ENCODE results near the gene SPINK9. TPM values are rescaled to one million over a fixed set of nuclear protein-coding genes. Genes with fewer than 3 reads are reported as not detected.
"Not testable (repeated sequence)": the region's sequence is repeated elsewhere in the genome, so short reads cannot be mapped to it uniquely, and the experiment has no call there.

Gene SPINK9
- total and polyA plus RNA-seq, 4 experiments from 2014 or later, result not detected

GRCh38 chr5:148312153-148312552 lies 23.2 kb upstream of the SPINK9 start, which contains the start of gene SPINK7:
SPINK7 (plus strand) TSS chr5:148312423; CDS start chr5:148312484, 61 bp downstream.
- intact Hi-C loops (cut with micrococcal nuclease), result no loop called here
- no peak within 1 kb of the TSS for H3K27ac Mint-ChIP-seq
- Histone ChIP-seq H3K27ac (ENCODE audit: low read depth, low read length) (no peak within 1 kb of the TSS), H3K4me3 (ENCODE audit: low read length in 2 of 2) (no peak within 1 kb of the TSS), H3K36me3 (ENCODE audit: insufficient read depth, low read length) (no peaks in the 10 kb centered on the region), H3K9me3 (ENCODE audit: control insufficient read depth in 1 of 2, low read length in 2 of 2) (no peaks in the 10 kb centered on the region), H3K4me1 (ENCODE audit: insufficient read depth, low read length) (no peaks in the 10 kb centered on the region), H3K27me3 (ENCODE audit: insufficient read depth, low read length) (no peaks in the 10 kb centered on the region)
- DNase-seq, result no peak
- ChIA-PET CTCF (ENCODE audit: partially characterized antibody) (no interaction called here), POLR2A (ENCODE audit: partially characterized antibody) (no interaction called here)
- H3K27me3 Mint-ChIP-seq, result peaks cover 0 to 2% of the 10 kb centered on the region in 2 donors
- H3K4me3 Mint-ChIP-seq, result no peak within 1 kb of the TSS
- H3K9me3 Mint-ChIP-seq, result peaks cover 0 to 14% (median 7%) of the 10 kb centered on the region in 8 donors
- H3K4me1 Mint-ChIP-seq, result no peaks in the 10 kb centered on the region
- H3K36me3 Mint-ChIP-seq, result no peaks in the 10 kb centered on the region

DNA sequence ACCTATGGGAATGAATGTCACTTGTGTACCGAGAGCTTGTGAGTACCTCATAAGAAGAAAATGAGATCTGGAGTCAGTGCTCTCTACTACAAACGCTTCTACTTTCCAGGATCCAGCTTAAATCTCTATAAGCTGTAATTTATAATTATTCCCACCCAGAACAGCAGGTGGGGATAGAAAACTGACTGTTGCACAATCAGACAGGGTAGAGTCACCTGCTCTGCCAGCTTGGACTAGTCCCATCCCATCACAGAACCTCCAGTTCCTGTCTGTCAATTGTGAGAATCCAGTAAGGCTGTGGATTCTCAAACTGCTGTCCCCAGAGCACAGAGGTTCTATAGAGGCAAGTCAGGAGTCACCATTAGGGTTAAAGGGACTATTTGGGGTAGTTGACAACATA lies 21.2 kb upstream of the SPINK9 start:
- ChIA-PET CTCF (ENCODE audit: partially characterized antibody) (interaction anchor here (0.6 to 2.2 kb wide), 5 partner anchors 38 to 135 kb away, joined by 3 to 15 read pairs (median 3); no protein-coding TSS in a partner anchor), POLR2A (ENCODE audit: partially characterized antibody) (no interaction called here)
- H3K9me3 ChIP-seq (ENCODE audit: control insufficient read depth in 1 of 2, low read length in 2 of 2), result no peaks in the 10 kb centered on the region
- H3K27me3 Mint-ChIP-seq, result no peaks in the 10 kb centered on the region
- no peaks in the 10 kb centered on the region for H3K27me3 ChIP-seq (ENCODE audit: insufficient read depth, low read length)
- H3K4me3 Mint-ChIP-seq, result no peak overlapping the region
- intact Hi-C loops (cut with micrococcal nuclease), result loop anchor here (1.0 kb wide), 1 partner anchor 60 kb away; no protein-coding TSS in a partner anchor
- H3K36me3 ChIP-seq (ENCODE audit: insufficient read depth, low read length), result no peaks in the 10 kb centered on the region
- no peak overlapping the region for H3K27ac Mint-ChIP-seq
- no peaks in the 10 kb centered on the region for H3K36me3 Mint-ChIP-seq
- no peak for DNase-seq
- H3K4me3 ChIP-seq (ENCODE audit: low read length in 2 of 2), result no peak overlapping the region
- H3K27ac ChIP-seq (ENCODE audit: low read depth, low read length), result no peak overlapping the region
- H3K9me3 Mint-ChIP-seq, result peaks cover under 1 to 8% (median 4%) of the 10 kb centered on the region in 8 donors
- no peaks in the 10 kb centered on the region for H3K4me1 Mint-ChIP-seq
- H3K4me1 ChIP-seq (ENCODE audit: insufficient read depth, low read length), result no peaks in the 10 kb centered on the region

- H3K27ac Mint-ChIP-seq, result no peak overlapping the region
- peaks cover 0 to 2% (median under 1%) of the 10 kb centered on the region in 4 donors for H3K4me1 Mint-ChIP-seq
- no peaks in the 10 kb centered on the region for H3K9me3 ChIP-seq (ENCODE audit: control insufficient read depth in 1 of 2, low read length in 2 of 2)
- no peaks in the 10 kb centered on the region for H3K27me3 ChIP-seq (ENCODE audit: insufficient read depth, low read length)
- H3K27ac ChIP-seq (ENCODE audit: low read depth, low read length), result no peak overlapping the region
- no peak overlapping the region for H3K4me3 ChIP-seq (ENCODE audit: low read length in 2 of 2)
- H3K4me1 ChIP-seq (ENCODE audit: insufficient read depth, low read length), result no peaks in the 10 kb centered on the region
- intact Hi-C loops (cut with micrococcal nuclease), result loop anchor here (1.0 kb wide), 1 partner anchor 60 kb away; no protein-coding TSS in a partner anchor
- ChIA-PET POLR2A (ENCODE audit: partially characterized antibody) (no interaction called here), CTCF (ENCODE audit: partially characterized antibody) (interaction anchor here (1.3 to 2.2 kb wide), 3 partner anchors 38 to 135 kb away, joined by 3 to 15 read pairs (median 3); no protein-coding TSS in a partner anchor)
- H3K36me3 ChIP-seq (ENCODE audit: insufficient read depth, low read length), result no peaks in the 10 kb centered on the region
- no peaks in the 10 kb centered on the region for H3K36me3 Mint-ChIP-seq
- DNase-seq, result no peak
- no peak overlapping the region for H3K4me3 Mint-ChIP-seq
- peaks cover 0 to 8% (median 3%) of the 10 kb centered on the region in 8 donors for H3K9me3 Mint-ChIP-seq
- H3K27me3 Mint-ChIP-seq, result no peaks in the 10 kb centered on the region
Measured at GRCh38 chr5:148314731-148315130, 20.6 kb upstream of the SPINK9 start.

- CTCF ChIA-PET (ENCODE audit: partially characterized antibody), result not testable (repeated sequence)
Measured at GRCh38 chr5:148320011-148320963, 15.1 kb upstream of the SPINK9 start.

DNA sequence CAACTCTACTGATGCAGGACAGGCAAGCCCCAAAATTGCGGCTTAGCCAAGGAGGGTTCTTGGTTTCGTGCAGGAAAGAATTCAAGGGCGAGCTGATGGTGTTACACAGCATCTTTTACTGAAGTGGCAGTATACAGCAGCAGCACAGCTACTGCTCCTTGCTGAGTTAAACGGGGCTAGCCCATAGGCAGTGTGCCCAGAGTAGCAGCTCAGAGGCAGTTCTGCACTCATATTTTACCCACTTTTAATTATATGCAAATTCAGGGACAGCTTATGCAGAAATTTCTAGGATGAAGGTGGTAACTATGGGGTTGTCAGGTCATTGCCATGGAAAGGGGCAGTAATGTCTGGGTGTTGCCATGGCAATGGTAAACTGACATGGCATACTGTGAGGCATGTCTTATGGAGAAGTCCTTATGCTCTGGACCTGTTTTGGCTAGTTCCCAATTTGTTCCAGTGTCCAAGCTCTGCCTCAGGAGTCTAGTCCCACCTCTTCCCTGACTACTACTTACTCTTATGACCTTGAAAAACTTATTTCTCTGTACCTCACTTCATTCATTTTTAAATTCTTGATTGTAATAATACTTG lies 2.0 kb upstream of the SPINK9 start:
- Histone ChIP-seq H3K27ac (ENCODE audit: low read depth, low read length) (no peak overlapping the region), H3K36me3 (ENCODE audit: insufficient read depth, low read length) (no peaks in the 10 kb centered on the region), H3K4me3 (ENCODE audit: low read length in 2 of 2) (no peak overlapping the region), H3K27me3 (ENCODE audit: insufficient read depth, low read length) (no peaks in the 10 kb centered on the region), H3K4me1 (ENCODE audit: insufficient read depth, low read length) (no peaks in the 10 kb centered on the region), H3K9me3 (ENCODE audit: control insufficient read depth in 1 of 2, low read length in 2 of 2) (no peaks in the 10 kb centered on the region)
- intact Hi-C loops (cut with micrococcal nuclease), result no loop called here
- Mint-ChIP-seq H3K4me1 (no peaks in the 10 kb centered on the region), H3K9me3 (peaks cover 0 to 24% (median 16%) of the 10 kb centered on the region in 8 donors), H3K36me3 (peaks cover 1 to 5% of the 10 kb centered on the region in 2 donors), H3K27me3 (peaks cover 3 to 4% of the 10 kb centered on the region in 2 donors), H3K27ac (no peak overlapping the region), H3K4me3 (no peak overlapping the region)
- POLR2A ChIA-PET (ENCODE audit: partially characterized antibody), result no interaction called here
- DNase-seq, result no peak
- CTCF ChIA-PET (ENCODE audit: partially characterized antibody), result no interaction called here

More at GRCh38 chr5:148320011-148320963, 15.1 kb upstream of the SPINK9 start:
- H3K4me3 ChIP-seq (ENCODE audit: low read length in 2 of 2); H3K36me3 ChIP-seq (ENCODE audit: insufficient read depth, low read length); H3K27ac ChIP-seq (ENCODE audit: low read depth, low read length); intact Hi-C loops (cut with micrococcal nuclease); H3K27me3 Mint-ChIP-seq; H3K4me1 Mint-ChIP-seq; H3K27me3 ChIP-seq (ENCODE audit: insufficient read depth, low read length); POLR2A ChIA-PET (ENCODE audit: partially characterized antibody); H3K9me3 ChIP-seq (ENCODE audit: control insufficient read depth in 1 of 2, low read length in 2 of 2); H3K36me3 Mint-ChIP-seq; H3K4me1 ChIP-seq (ENCODE audit: insufficient read depth, low read length): not testable (repeated sequence)
- peak in 4 of 5 donors; percentile 19 to 31 (median 25) for DNase-seq
- Mint-ChIP-seq H3K27ac (peak overlapping the region in 5 of 7 donors; percentile 48 to 78 (median 74)), H3K4me3 (peak overlapping the region; percentile 68 to 91 (median 78)), H3K9me3 (peaks cover 0 to 13% (median 5%) of the 10 kb centered on the region in 8 donors)

- CTCF ChIA-PET (ENCODE audit: partially characterized antibody), result interaction anchor here (1.8 kb wide), 1 partner anchor 37 kb away, joined by 3 read pairs; no protein-coding TSS in a partner anchor
- H3K36me3 ChIP-seq (ENCODE audit: insufficient read depth, low read length), result no peaks in the 10 kb centered on the region
- peaks cover 0 to 3% of the 10 kb centered on the region in 2 donors for H3K27me3 Mint-ChIP-seq
Measured at GRCh38 chr5:148336704-148337435, 1.5 kb downstream of the SPINK9 start.

More at GRCh38 chr5:148336704-148337435, 1.5 kb downstream of the SPINK9 start:
- Mint-ChIP-seq H3K4me3 (no peak overlapping the region), H3K4me1 (no peaks in the 10 kb centered on the region), H3K36me3 (peaks cover 0 to 7% of the 10 kb centered on the region in 2 donors), H3K9me3 (peaks cover 0 to 7% (median 0%) of the 10 kb centered on the region in 8 donors), H3K27ac (no peak overlapping the region)
- POLR2A ChIA-PET (ENCODE audit: partially characterized antibody), result no interaction called here
- no peak overlapping the region for H3K27ac ChIP-seq (ENCODE audit: low read depth, low read length)
- intact Hi-C loops (cut with micrococcal nuclease), result no loop called here
- no peaks in the 10 kb centered on the region for H3K4me1 ChIP-seq (ENCODE audit: insufficient read depth, low read length)
- DNase-seq, result no peak
- H3K9me3 ChIP-seq (ENCODE audit: control insufficient read depth in 1 of 2, low read length in 2 of 2), result no peaks in the 10 kb centered on the region
- H3K4me3 ChIP-seq (ENCODE audit: low read length in 2 of 2), result no peak overlapping the region
- H3K27me3 ChIP-seq (ENCODE audit: insufficient read depth, low read length), result no peaks in the 10 kb centered on the region

Measured in CD4-positive, alpha-beta memory T cell (primary cell).